HG03097 (cell line): Measurements from ENCODE around the gene CCL28.

Source experiments
- ATAC-seq: cut with Tn5 transposase; IDR thresholded peaks from one replicate; pipeline ENCODE4 v1.9.1; 2021; ENCODE audit not compliant: unreplicated experiment, low FRiP score

Gene CCL28

DNA sequence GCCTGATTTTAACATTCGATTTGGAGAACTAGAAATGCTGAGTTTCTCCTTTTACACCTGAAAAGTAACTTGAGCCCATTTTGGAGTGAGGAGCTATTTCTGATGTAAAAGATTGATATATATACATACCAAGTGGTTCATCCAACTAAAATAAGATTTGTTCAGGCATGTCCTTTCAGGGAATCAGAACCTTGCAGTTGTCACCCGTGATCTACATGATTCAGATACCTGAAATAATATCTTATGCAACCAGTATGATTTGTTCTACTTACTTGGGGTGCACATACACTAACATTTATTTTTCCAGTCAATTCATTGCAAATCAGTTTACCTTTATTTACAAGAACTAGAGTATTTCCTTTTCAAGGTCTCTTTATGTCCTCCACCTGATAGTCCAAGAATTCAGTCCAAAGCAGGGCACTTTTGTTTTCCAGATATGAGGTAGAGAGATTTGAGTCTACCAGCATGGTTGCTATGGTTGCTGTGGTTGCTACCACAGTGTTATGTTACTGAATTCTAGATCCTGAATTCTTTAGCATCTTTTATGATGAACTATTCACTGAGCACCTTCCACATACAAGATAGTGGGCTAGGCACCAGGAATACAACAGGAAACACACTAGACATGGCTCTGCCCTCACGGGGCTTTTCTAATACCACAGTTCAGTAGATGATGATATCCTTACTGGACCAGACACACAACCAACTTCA lies 49.3 kb downstream of the CCL28 start:
- ATAC-seq: no peak

DNA sequence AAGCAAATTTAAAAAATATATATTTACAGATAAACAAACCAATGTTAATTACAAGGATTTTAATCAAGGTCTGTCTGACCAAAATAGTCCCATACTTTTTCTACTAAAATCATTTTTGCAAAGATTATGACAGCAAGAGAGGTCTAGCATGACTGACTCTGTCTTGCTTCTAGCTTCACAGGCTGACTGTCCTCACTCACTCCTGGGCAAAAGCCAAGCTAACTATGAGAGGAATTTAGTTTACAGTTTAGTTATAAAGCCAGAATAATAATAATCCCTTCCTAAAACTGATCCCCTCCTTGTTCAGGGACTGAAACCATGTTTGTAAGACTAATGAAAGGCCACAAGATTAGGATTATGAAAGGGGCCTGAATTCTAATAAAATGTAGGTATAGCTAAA lies 53.5 kb downstream of the CCL28 start:
- no peak for ATAC-seq

DNA sequence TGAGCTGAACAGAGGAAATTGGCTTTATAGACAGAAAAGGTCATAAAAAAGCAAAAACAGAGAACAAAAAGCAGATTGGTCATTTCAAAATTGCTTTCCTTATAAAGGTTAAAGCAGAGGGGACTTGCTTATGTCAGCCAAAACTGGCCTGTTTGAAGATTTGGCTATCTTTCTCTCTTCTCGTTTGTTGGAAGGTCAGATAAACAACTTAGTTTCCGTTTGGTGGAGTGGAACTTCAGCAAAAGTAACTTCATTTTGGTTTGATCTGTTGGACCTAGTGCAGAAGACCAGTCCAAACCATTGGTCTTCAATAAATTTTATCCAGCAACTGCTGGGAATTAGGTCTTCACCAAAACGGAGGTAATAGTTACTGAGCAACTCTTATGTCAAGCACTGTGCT lies 53.9 kb downstream of the CCL28 start:
- ATAC-seq: no peak

DNA sequence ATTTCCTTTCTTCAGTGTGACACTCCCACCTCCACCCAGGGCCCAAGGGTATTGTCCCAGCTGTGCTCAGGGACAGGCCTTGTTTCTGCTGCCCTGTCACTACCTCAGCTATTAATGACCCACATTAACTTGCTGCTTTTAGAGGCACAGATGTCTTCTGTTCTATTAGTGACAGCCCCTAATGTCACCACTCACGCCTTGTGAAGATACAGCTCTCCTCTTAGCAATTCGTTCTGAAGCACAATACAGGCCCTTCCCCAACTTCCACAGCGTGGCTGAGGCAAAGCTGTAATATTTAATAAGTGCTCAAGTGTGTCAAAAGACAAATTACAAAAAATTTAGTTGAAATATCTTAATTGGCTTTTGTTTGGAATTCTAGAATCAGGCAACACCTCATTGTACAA lies 54.3 kb downstream of the CCL28 start:
- no peak for ATAC-seq

DNA sequence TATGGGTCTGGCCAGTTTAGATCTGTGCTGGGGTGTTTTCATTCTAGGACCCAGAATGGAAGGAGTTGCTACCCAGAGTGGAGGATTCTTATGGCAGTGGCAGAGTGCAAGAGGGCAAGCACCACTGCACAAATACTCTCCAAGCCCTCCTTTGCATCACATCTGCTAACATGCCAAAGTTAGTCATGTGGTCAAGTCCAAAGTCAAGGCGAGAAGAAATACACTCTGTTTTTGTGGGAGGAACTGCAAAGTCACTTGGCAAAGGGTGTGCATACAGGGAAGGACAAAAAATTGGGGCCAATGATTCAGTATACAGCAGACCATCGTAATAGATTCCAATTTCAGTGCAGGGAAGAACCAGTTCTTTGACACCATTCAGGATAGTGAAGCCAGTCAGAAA lies 55.1 kb downstream of the CCL28 start:
- no peak for ATAC-seq

DNA sequence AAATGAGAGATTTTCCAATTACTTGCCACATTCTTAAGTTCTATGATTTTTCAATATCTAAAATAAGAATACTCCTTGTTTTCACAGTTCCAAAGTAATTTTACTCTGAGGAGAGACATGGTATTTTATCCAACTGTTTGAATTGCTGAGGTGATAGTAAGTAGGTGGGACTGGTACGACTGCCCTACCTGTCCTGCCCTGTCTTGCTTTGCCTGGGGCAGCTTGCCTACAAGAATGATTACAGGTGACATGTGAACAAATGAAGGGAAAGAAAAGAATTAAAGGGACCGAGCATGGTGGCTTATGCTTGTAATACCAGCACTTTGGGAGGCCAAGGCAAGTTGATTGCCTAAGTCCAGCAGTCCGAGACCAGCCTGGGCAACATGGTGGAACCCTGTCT lies 57.4 kb downstream of the CCL28 start:
- no peak for ATAC-seq

DNA sequence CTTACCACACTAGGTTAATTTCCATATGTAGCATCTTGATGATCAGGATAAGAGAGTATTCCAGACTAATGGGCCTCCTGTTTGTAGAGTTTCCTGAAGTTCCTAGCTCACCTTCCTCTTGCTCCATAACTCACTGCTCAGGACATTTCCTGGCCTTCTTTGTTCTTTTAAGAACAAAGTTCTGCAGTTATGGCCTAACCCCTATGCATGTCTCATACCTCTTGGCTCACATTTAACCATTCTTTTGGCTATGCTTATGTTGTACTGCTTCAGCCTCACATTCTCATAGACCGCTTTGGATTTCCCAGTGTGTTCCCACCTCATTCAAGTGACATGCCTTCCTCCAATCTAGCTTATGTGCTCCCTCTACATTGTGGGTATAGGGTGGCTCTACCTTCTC lies 58.5 kb downstream of the CCL28 start:
- ATAC-seq: no peak

DNA sequence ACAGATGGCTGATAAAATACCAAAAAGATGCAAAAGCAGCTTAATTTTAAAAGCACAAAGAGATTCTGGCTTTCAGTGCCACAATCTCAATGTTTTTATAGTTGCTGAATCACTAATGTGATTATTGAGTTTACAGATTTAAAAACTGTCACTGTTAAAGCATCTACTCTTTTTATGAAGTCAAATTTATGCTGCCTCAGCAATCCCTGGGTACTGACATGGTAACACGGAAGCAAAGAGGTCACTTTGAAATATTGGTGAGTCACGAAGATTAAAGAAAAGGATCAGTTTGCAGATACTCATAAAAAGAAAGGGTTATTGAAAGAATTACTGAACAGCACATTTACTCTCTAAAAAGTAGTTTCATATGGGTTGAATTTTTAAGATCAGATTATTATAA lies 59.3 kb downstream of the CCL28 start:
- ATAC-seq: no peak

DNA sequence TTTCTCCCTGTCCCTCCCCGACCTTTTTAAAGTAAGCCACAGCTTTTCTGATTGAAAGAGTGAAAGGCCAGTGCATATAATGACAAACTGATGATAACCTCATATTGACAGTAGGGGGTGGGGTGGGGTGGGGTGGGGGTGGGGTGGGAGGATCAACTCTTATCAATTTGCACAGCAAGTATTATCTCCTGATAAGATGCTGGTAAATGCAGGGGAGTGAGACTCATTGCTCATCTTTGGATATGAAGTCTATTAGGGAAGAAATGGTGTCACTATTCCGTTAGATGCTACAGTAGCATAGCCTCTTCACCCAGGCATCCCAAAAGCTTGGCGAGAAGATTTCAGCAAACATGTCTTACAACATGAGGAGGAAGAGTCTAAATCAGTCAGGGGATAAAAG lies 60.1 kb downstream of the CCL28 start:
- no peak for ATAC-seq

DNA sequence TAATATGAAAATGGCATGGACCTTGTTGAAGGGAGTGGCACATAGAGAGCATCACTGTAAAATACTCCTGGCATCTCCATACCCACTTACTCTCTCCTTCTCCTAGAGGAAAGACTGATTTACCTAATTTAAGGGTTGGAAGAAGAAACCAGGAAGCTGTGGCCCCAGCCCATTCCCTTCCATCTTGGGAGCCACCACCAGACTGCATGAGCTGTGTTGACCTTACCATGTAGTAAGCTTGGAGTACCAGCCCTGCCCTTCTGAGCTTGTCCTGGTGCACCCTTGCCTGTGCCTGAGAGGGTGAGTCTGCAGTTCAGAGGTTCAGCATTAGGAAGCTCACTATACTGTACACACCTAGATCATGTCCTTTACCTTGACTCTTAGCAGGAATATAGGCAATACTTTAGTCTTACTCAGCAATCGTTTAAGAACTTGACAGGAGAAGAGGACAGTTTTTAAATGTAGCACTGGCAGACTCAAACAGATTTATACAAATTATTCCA lies 63.3 kb downstream of the CCL28 start:
- ATAC-seq: no peak

DNA sequence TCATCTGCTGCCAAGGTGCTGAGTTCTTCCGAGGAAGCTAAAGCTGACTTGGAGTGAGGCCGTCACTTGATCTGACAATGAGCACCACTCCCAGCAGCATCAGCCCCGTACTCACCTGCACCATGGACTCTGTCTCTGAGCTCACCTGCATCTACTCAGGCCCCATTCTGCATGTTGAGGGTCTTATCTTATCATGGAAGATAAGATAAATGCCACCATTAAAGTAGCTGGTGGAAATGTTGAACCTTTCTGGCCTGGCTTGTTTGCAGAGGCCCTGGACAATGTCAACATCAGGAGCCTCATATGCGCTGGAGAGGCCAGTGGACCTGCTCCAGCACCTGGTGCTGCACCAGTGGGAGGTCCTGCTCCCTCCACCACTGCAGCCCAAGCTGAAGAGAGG lies 64.0 kb downstream of the CCL28 start:
- ATAC-seq: no peak

DNA sequence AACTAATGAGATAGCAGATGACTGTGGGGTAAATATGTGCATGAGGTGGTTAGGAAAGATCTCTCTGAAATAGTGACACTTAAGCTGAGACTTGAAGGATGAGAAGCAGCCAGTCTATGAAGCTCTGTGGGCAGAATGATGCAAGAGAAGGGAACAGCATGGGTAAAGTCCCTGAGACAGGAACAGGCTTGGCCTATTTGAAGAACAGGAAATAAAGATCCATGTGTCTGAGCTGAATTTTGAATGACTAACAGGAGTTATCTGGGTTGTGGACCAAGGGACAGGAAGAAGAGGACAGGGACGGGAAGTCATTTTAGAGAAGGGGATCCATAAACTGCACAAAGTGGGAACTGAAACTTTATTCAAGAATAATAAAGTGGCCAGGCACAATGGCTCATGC lies 73.3 kb downstream of the CCL28 start:
- no peak for ATAC-seq

DNA sequence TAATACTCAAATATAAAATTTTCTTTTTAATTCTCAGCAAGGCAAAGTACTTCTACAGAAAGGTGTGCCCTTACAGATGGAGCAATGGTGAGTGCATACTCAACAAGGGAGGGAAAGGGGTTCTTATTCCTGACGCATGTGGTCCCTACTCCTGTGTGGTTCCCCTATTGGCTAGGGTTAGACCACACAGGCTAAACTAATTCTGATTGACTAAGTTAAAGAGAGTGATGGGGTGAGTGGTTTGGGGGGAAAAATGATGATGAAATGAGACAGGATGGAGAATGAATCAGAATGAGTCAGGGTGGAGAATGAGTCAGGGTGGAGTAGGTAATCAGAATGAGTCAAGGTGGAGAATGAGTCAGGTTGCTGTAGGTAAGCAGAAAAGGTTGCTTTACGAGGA lies 76.0 kb downstream of the CCL28 start:
- no peak for ATAC-seq

DNA sequence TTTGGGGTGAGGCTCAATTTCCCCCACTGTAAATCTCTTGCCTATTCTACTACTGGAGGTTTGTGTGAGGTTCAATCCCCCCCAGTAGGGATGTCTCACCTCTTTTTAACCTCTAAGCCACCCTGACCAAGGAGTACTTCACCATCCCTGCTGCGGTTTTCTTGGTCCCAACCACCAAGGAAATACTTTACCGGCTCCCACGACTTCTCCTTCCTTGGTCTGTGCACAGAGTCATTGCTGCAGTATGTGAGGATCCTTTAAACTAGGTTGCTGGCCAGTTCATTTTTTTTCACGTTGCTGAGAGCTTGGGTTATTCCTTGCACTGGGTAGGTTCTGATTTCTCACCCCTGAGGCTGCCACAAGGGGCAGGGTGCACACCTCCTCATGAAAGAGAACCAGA lies 76.5 kb downstream of the CCL28 start:
- ATAC-seq: no peak

DNA sequence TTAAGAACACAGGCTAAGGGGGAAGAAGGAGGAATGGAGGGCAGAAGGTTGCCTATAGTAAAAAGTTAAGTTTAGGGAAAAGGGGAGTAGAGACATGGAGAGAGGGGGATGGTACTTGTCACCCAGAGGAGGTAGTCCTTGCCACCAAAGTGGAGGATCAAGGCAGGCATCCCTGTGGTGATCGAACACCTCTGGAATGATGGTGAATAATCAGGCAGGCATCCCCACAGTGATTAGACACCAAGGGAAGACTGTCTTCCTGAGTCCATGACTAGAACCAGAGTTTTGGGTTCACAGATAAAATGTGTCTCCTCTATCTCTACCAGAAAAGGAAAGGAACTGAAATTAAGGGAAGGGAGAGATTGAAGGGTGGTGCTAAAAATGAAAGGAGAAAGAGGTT lies 79.8 kb downstream of the CCL28 start:
- ATAC-seq: no peak
